OCI-LY1 (cell line): ENCODE data around the gene METTL8.

Experiments used
- H2AFZ ChIP-seq: fragments of 200-600 bp; sonication (generic), shearing (Covaris generic); 2 replicates; pipeline ENCODE4 v1.6.0; 2014; ENCODE audit warnings: antibody characterized with exemption, mild to moderate bottlenecking, low read length
- H3F3A ChIP-seq: fragments of 200-600 bp; sonication (generic), shearing (Covaris generic); 2 replicates; pipeline ENCODE4 v1.6.0; 2014; ENCODE audit warnings: mild to moderate bottlenecking, antibody characterized with exemption, low read length, moderate library complexity; ENCODE audit not compliant: insufficient read depth
- H3K27ac ChIP-seq: fragments of 200-600 bp; sonication (generic); 2 replicates; pipeline ENCODE4 v1.5.1; 2014; ENCODE audit warnings: low read length, mixed run types, mild to moderate bottlenecking, low read depth; ENCODE audit not compliant: poor library complexity, severe bottlenecking
- H3K27me3 ChIP-seq: fragments of 200-600 bp; sonication (generic); 2 replicates; pipeline ENCODE4 v1.6.0; 2014; ENCODE audit warnings: antibody characterized with exemption, mild to moderate bottlenecking, low read length, moderate library complexity; ENCODE audit not compliant: insufficient read depth
- H3K36me3 ChIP-seq: fragments of 200-600 bp; sonication (generic); 2 replicates; pipeline ENCODE4 v1.6.1; 2014; ENCODE audit warnings: mild to moderate bottlenecking, antibody characterized with exemption, low read length, moderate library complexity, mixed read lengths; ENCODE audit not compliant: insufficient read depth
- H3K4me1 ChIP-seq: fragments of 200-600 bp; sonication (generic); 2 replicates; pipeline ENCODE4 v1.5.1; 2014; ENCODE audit warnings: mild to moderate bottlenecking, low read length, moderate library complexity; ENCODE audit not compliant: insufficient read depth, severe bottlenecking
- H3K4me2 ChIP-seq: fragments of 200-600 bp; sonication (generic), shearing (Covaris generic); 2 replicates; pipeline ENCODE4 v1.6.1; 2014; ENCODE audit warnings: low read length
- H3K4me3 ChIP-seq: fragments of 200-600 bp; sonication (generic); 2 replicates; pipeline ENCODE4 v1.5.1; 2014; ENCODE audit warnings: low read length, low read depth, mild to moderate bottlenecking, mixed read lengths; ENCODE audit not compliant: poor library complexity, severe bottlenecking
- H3K79me2 ChIP-seq: fragments of 200-600 bp; shearing (Covaris generic); 2 replicates; pipeline ENCODE4 v1.6.1; 2016; ENCODE audit warnings: mixed run types, low read length, mixed read lengths; ENCODE audit not compliant: insufficient read depth
- H3K9ac ChIP-seq: fragments of 200-600 bp; sonication (generic), shearing (Covaris generic); 2 replicates; pipeline ENCODE4 v1.6.1; 2014; ENCODE audit warnings: mild to moderate bottlenecking, low read length, mixed read lengths
- H3K9me2 ChIP-seq: fragments of 200-600 bp; sonication (generic), shearing (Covaris generic); 2 replicates; pipeline ENCODE4 v1.6.1; 2014; ENCODE audit warnings: low read depth, mild to moderate bottlenecking, low read length, mixed read lengths
- H3K9me3 ChIP-seq: fragments of 200-600 bp; shearing (Covaris generic); 2 replicates; pipeline ENCODE4 v1.6.1; 2014; ENCODE audit warnings: low read length, mixed read lengths
- H4K20me1 ChIP-seq: fragments of 200-600 bp; sonication (generic), shearing (Covaris generic); 2 replicates; pipeline ENCODE4 v1.6.0; 2016; ENCODE audit warnings: mild to moderate bottlenecking, low read length; ENCODE audit not compliant: insufficient read depth
- CTCF ChIP-seq: fragments of 200-600 bp; sonication (generic), shearing (Covaris generic); IDR thresholded peaks from 2 replicates; pipeline ENCODE4 v1.5.1; 2017; ENCODE audit warnings: mild to moderate bottlenecking, antibody characterized with exemption, low read length, moderate library complexity, mixed read lengths
- EZH2 ChIP-seq: fragments of 200-600 bp; sonication (generic), shearing (Covaris generic); IDR thresholded peaks from 2 replicates; pipeline ENCODE4 v1.8.0; 2017; ENCODE audit warnings: borderline replicate concordance, mixed run types, mild to moderate bottlenecking, antibody characterized with exemption, low read length, moderate library complexity, mixed read lengths

The METTL8 gene

GRCh38 chr2:171480908-171481307, 47.1 kb upstream of the METTL8 start:
- Histone ChIP-seq H3K9me2 (no peaks in the 10 kb centered on the region), H3K36me3 (peaks cover 21% of the 10 kb centered on the region), H3K4me2 (no peak overlapping the region), H4K20me1 (no peaks in the 10 kb centered on the region), H3K9ac (no peak overlapping the region), H3K27me3 (no peaks in the 10 kb centered on the region), H3K4me3 (no peak overlapping the region), H3K79me2 (no peaks in the 10 kb centered on the region), H3K4me1 (no peaks in the 10 kb centered on the region), H3K9me3 (no peaks in the 10 kb centered on the region), H3F3A (no peaks in the 10 kb centered on the region), H3K27ac (no peak overlapping the region), H2AFZ (no peak overlapping the region)
- TF ChIP-seq EZH2 (no peak), CTCF (no peak)

- H4K20me1 ChIP-seq, result no peaks in the 10 kb centered on the region
- no peak overlapping the region for H2AFZ ChIP-seq
- H3K9me3 ChIP-seq, result no peaks in the 10 kb centered on the region
- no peaks in the 10 kb centered on the region for H3K4me1 ChIP-seq
- H3K27me3 ChIP-seq, result no peaks in the 10 kb centered on the region
- no peaks in the 10 kb centered on the region for H3K9me2 ChIP-seq
- TF ChIP-seq CTCF, result no peak
- TF ChIP-seq EZH2, result no peak
- H3K4me3 ChIP-seq, result no peak overlapping the region
- no peak overlapping the region for H3K9ac ChIP-seq
- H3F3A ChIP-seq, result no peaks in the 10 kb centered on the region
- H3K36me3 ChIP-seq, result peaks cover 35% of the 10 kb centered on the region
- H3K4me2 ChIP-seq, result no peak overlapping the region
- no peak overlapping the region for H3K27ac ChIP-seq
- H3K79me2 ChIP-seq, result no peaks in the 10 kb centered on the region
Observed at GRCh38 chr2:171479154-171479814, 45.5 kb upstream of the METTL8 start.

GRCh38 chr2:171478345-171478744, 44.6 kb upstream of the METTL8 start:
- Histone ChIP-seq H3K4me2 (no peak overlapping the region), H3K9ac (no peak overlapping the region), H3K9me3 (no peaks in the 10 kb centered on the region), H2AFZ (no peak overlapping the region), H3K79me2 (no peaks in the 10 kb centered on the region), H3K36me3 (peaks cover 44% of the 10 kb centered on the region), H3K27me3 (no peaks in the 10 kb centered on the region), H3K4me3 (no peak overlapping the region), H3K27ac (no peak overlapping the region), H3F3A (no peaks in the 10 kb centered on the region), H3K9me2 (no peaks in the 10 kb centered on the region), H3K4me1 (no peaks in the 10 kb centered on the region), H4K20me1 (no peaks in the 10 kb centered on the region)
- TF ChIP-seq EZH2 (no peak), CTCF (no peak)
